ENCODE measurements around the gene TSFM. TPM values are rescaled to one million over a fixed set of nuclear protein-coding genes. Genes with fewer than 3 reads are reported as not detected.

Gene TSFM
- total RNA-seq, 4 donors from 2014 or later = 1.4 to 23.2 (median 18.9) TPM

- Histone ChIP-seq H3K4me1 (peaks cover 4 to 14% (median 7%) of the 10 kb centered on the region in 4 donors), H3K27ac (no peak overlapping the region), H3K27me3 (no peaks in the 10 kb centered on the region), H3K9me3 (no peaks in the 10 kb centered on the region), H3K36me3 (peaks cover 0 to 71% (median 35%) of the 10 kb centered on the region in 4 donors), H3K4me3 (no peak overlapping the region)
- no peak for DNase-seq
- WGBS, 2 donors (ENCODE audit: low coverage in 1 of 2) = 33 to 83% methylated on average over 1 to 10 of the region's 10 CpGs
- intact Hi-C loops (cut with DNase I; ENCODE audit: low total_unique reads) = no loop called here
- TF ChIP-seq EP300 (IDR thresholded peaks at IDR 0.05; ENCODE audit: low read depth) (no peak), POLR2A (IDR thresholded peaks at IDR 0.05) (no peak), POLR2AphosphoS5 (IDR thresholded peaks at IDR 0.05) (no peak), CTCF (IDR thresholded peaks at IDR 0.05) (no peak)
- in situ Hi-C loops (cut with MboI; ENCODE audit: low pct_ligation_motif_present in 1 of 4, low pct_unique_long_range_greater_than_20kb in 1 of 4, low sequenced_read_pairs in 3 of 4) = no loop called here
These were observed 40.0 kb downstream of the TSFM start for GRCh38 chr12:57822392-57823130.

GRCh38 chr12:57823131-57823907 lies 40.7 kb downstream of the TSFM start:
- Histone ChIP-seq H3K36me3 (peaks cover 0 to 78% (median 38%) of the 10 kb centered on the region in 4 donors), H3K9me3 (no peaks in the 10 kb centered on the region), H3K27ac (no peak overlapping the region), H3K4me3 (no peak overlapping the region), H3K4me1 (peaks cover 0 to 8% (median 3%) of the 10 kb centered on the region in 4 donors), H3K27me3 (no peaks in the 10 kb centered on the region)
- no peak for DNase-seq
- 80% methylated on average over 15 of the region's 17 CpGs; no CpG with 5 or more reads in 1 of the 2 donors for WGBS, 2 donors (ENCODE audit: low coverage in 1 of 2)
- intact Hi-C loops (cut with DNase I; ENCODE audit: low total_unique reads) (no loop called here), in situ Hi-C loops (cut with MboI; ENCODE audit: low pct_ligation_motif_present in 1 of 4, low pct_unique_long_range_greater_than_20kb in 1 of 4, low sequenced_read_pairs in 3 of 4) (no loop called here)
- TF ChIP-seq POLR2AphosphoS5 (IDR thresholded peaks at IDR 0.05) (peak in 1 of 3 donors; percentile 7), POLR2A (IDR thresholded peaks at IDR 0.05) (no peak)

GRCh38 chr12:57823908-57824640 lies 41.5 kb downstream of the TSFM start:
- H3K9me3 ChIP-seq = no peaks in the 10 kb centered on the region
- H3K36me3 ChIP-seq = peaks cover 0 to 86% (median 42%) of the 10 kb centered on the region in 4 donors
- in situ Hi-C loops (cut with MboI; ENCODE audit: low pct_ligation_motif_present in 1 of 4, low pct_unique_long_range_greater_than_20kb in 1 of 4, low sequenced_read_pairs in 3 of 4) (no loop called here), intact Hi-C loops (cut with DNase I; ENCODE audit: low total_unique reads) (no loop called here)
- no peak for DNase-seq
- peaks cover 0 to 6% (median 0%) of the 10 kb centered on the region in 4 donors for H3K4me1 ChIP-seq
- H3K4me3 ChIP-seq = no peak overlapping the region
- 80 to 92% methylated on average over 1 to 13 of the region's 18 CpGs for WGBS, 2 donors (ENCODE audit: low coverage in 1 of 2)
- H3K27ac ChIP-seq = no peak overlapping the region
- no peaks in the 10 kb centered on the region for H3K27me3 ChIP-seq
- TF ChIP-seq POLR2A (IDR thresholded peaks at IDR 0.05) = no peak
- TF ChIP-seq CTCF (IDR thresholded peaks at IDR 0.05) = no peak
- no peak for TF ChIP-seq POLR2AphosphoS5 (IDR thresholded peaks at IDR 0.05)
- TF ChIP-seq EP300 (IDR thresholded peaks at IDR 0.05; ENCODE audit: low read depth) = no peak

- intact Hi-C loops (cut with DNase I; ENCODE audit: low total_unique reads) (no loop called here), in situ Hi-C loops (cut with MboI; ENCODE audit: low pct_ligation_motif_present in 1 of 4, low pct_unique_long_range_greater_than_20kb in 1 of 4, low sequenced_read_pairs in 3 of 4) (loop anchor here in 2 of 4 donors (5.0 kb wide), 1 partner anchor 82 kb away; no protein-coding TSS in a partner anchor)
- TF ChIP-seq POLR2A (IDR thresholded peaks at IDR 0.05) (no peak), EP300 (IDR thresholded peaks at IDR 0.05; ENCODE audit: low read depth) (no peak), POLR2AphosphoS5 (IDR thresholded peaks at IDR 0.05) (no peak), CTCF (IDR thresholded peaks at IDR 0.05) (no peak)
- Histone ChIP-seq H3K4me3 (no peak overlapping the region), H3K36me3 (peaks cover 0 to 79% (median 42%) of the 10 kb centered on the region in 4 donors), H3K27me3 (no peaks in the 10 kb centered on the region), H3K27ac (no peak overlapping the region), H3K9me3 (no peaks in the 10 kb centered on the region), H3K4me1 (peaks cover under 1 to 18% (median 6%) of the 10 kb centered on the region in 4 donors)
- DNase-seq = no peak
- 90 to 100% methylated on average over 2 of the region's 2 CpGs for WGBS, 2 donors (ENCODE audit: low coverage in 1 of 2)
These were observed 42.9 kb downstream of the TSFM start for GRCh38 chr12:57825451-57825850.
